ENCODE data around the gene WDR72. TPM values are rescaled to one million over a fixed set of nuclear protein-coding genes. Genes with fewer than 3 reads are reported as not detected.

WDR72 gene
- total and polyA plus RNA-seq, 2 of the 8 experiments (the other 6 are each of a cell fraction or from before 2014, with no cell fraction given), result 1.2 to 1.9 TPM

DNA sequence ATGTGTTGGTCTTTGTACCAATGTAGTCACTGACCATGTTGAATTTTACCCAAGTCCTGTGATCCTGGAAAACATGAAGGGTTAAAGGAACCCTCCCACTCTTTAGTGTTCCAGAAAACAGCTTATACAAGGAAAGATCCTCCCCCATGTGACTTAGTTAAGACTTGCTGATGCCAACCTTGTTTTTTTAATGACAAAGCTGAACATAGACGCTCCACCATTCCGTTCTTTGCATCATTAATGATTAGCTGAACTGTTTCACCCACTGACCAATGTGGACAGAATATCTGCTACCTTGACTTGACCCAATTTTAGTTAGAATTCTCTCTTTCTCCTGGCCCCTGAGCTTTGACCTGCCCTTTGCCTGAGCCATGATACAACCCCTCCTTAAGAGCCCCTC, 3.5 kb upstream of the WDR72 start:
- no peak for TF ChIP-seq TCF12 (IDR thresholded peaks at IDR 0.05; ENCODE audit: low read depth, low read length)

More for the DNA sequence above, 3.5 kb upstream of the WDR72 start:
- no peak for DNase-seq (ENCODE audit: low read depth in 1 of 2, low spot score in 2 of 2)
- Histone ChIP-seq H2BK12ac (ENCODE audit: low read depth, low read length) (no peak overlapping the region), H3K4me2 (ENCODE audit: insufficient read depth in 1 of 2, low read depth in 2 of 2, low read length in 2 of 2) (no peak overlapping the region), H2BK5ac (ENCODE audit: low read depth, low read length) (no peak overlapping the region), H4K91ac (replicated peaks; ENCODE audit: insufficient read length, low read length) (no peak overlapping the region), H3K4me3 (ENCODE audit: extremely low read depth in 1 of 4, insufficient read depth in 2 of 4, low read depth in 3 of 4, low read length in 4 of 4) (no peak overlapping the region), H3K4ac (replicated peaks; ENCODE audit: insufficient read length, low read depth, low read length) (no peak overlapping the region), H4K5ac (ENCODE audit: insufficient read length, low read depth, low read length) (no peak overlapping the region), H3K14ac (ENCODE audit: insufficient read length) (no peak overlapping the region), H3K18ac (ENCODE audit: extremely low read depth, low read length) (no peak overlapping the region), H3K9me3 (ENCODE audit: insufficient read depth in 2 of 2, low read depth in 1 of 2, low read length in 1 of 2) (no peaks in the 10 kb centered on the region), H2AK5ac (ENCODE audit: low read depth, low read length) (no peak overlapping the region), H3K23me2 (ENCODE audit: low read depth, low read length) (peaks cover 4% of the 10 kb centered on the region), H3K36me3 (ENCODE audit: control insufficient read depth in 2 of 4, insufficient read depth in 4 of 4, low read length in 3 of 4) (no peaks in the 10 kb centered on the region), H3K9ac (replicated peaks in 1 of 4; ENCODE audit: extremely low read depth in 1 of 4, low read depth in 3 of 4, low read length in 3 of 4) (no peak overlapping the region), H2BK20ac (ENCODE audit: low read length) (no peak overlapping the region), H4K8ac (ENCODE audit: extremely low read depth, insufficient read depth, low read length) (no peak overlapping the region), H3K27me3 (replicated peaks in 1 of 4; ENCODE audit: control insufficient read depth in 3 of 4, extremely low read depth in 1 of 4, insufficient read depth in 3 of 4, low read length in 3 of 4) (peaks cover 3 to 14% (median 10%) of the 10 kb centered on the region in 4 experiments), H3K79me2 (ENCODE audit: control insufficient read depth in 1 of 2, insufficient read depth in 2 of 2, low read length in 2 of 2) (no peaks in the 10 kb centered on the region), H3K4me1 (replicated peaks in 1 of 4; ENCODE audit: control insufficient read depth in 3 of 4, insufficient read depth in 4 of 4, low read length in 3 of 4) (peaks cover 0 to 3% (median 1%) of the 10 kb centered on the region in 4 experiments; a peak in 3 of 7 replicates), H2BK120ac (replicated peaks; ENCODE audit: low read depth, low read length) (no peak overlapping the region), H3K79me1 (ENCODE audit: low read depth, low read length) (no peaks in the 10 kb centered on the region), H2AFZ (ENCODE audit: low read length) (no peak overlapping the region), H3K23ac (ENCODE audit: insufficient read length) (no peak overlapping the region), H3K27ac (ENCODE audit: low read depth, low read length) (no peak overlapping the region), H3K56ac (replicated peaks; ENCODE audit: insufficient read length, low read depth, low read length) (no peak overlapping the region), H2BK15ac (ENCODE audit: low read length) (no peak overlapping the region), H4K20me1 (replicated peaks in 1 of 2; ENCODE audit: control insufficient read depth in 1 of 2, insufficient read depth in 2 of 2, low read length in 2 of 2) (no peaks in the 10 kb centered on the region)
- WGBS, 2 experiments (ENCODE audit: extremely low coverage in 1 of 2, insufficient coverage in 1 of 2, insufficient read length in 1 of 2, insufficient replicate concordance in 2 of 2, low coverage in 1 of 2, low lambda C conversion rate in 2 of 2, missing lambda C conversion rate in 1 of 2), result 89% methylated on average over 2 of the region's 2 CpGs; no CpG with 5 or more reads in 1 of the 2 experiments
- CTCF ChIA-PET (ENCODE audit: partially characterized antibody), result no interaction called here
- POLR2A ChIA-PET (ENCODE audit: partially characterized antibody), result no interaction called here
- no peak for FAIRE-seq
